Left lung (tissue), 10 donors: ENCODE measurements around the gene MYPN. TPM values are rescaled to one million over a fixed set of nuclear protein-coding genes. Genes with fewer than 3 reads are reported as not detected.

Source experiments
- ATAC-seq: fragments of 200-7000 bp; cut with Tn5 transposase; one replicate; pipeline ENCODE4 v1.9.1; 2020; ENCODE audit warnings: moderate library complexity
- DNase-seq, 4 donors: peaks; one replicate each; pipeline ENCODE4 v3.0.0-alpha.2; 2013 to 2020
- H3K27ac ChIP-seq, 2 donors: fragments of 200-600 bp; sonication (generic) in 1 of 2; one replicate each; pipeline versions ENCODE4 v1.5.0 to v1.8.0; 2020 to 2021
- H3K27me3 ChIP-seq, 2 donors: fragments of 200-600 bp; sonication (generic) in 1 of 2; one replicate each; pipeline versions ENCODE4 v1.5.0 to v1.8.0; 2020 to 2021
- H3K36me3 ChIP-seq, 2 donors: fragments of 200-600 bp; sonication (generic) in 1 of 2; one replicate each; pipeline versions ENCODE4 v1.5.0 to v1.8.0; 2020 to 2021
- H3K4me1 ChIP-seq, 2 donors: fragments of 200-600 bp; one replicate each; pipeline ENCODE4 v1.8.0; 2021
- H3K4me3 ChIP-seq, 2 donors: fragments of 200-600 bp; sonication (generic) in 1 of 2; one replicate each; pipeline versions ENCODE4 v1.5.0 to v1.8.0; 2020 to 2021; ENCODE audit warnings: mild to moderate bottlenecking in 1 of 2
- H3K9me3 ChIP-seq, 2 donors: fragments of 200-600 bp; sonication (generic) in 1 of 2; one replicate each; pipeline versions ENCODE4 v1.5.0 to v1.8.0; 2020 to 2021
- intact Hi-C, 2 donors: fragments of 100-400 bp; cut with DNase I; formaldehyde crosslinking; loops; one replicate each; pipeline versions ENCODE4 v1.11.2 to v1.14.2; 2022
- polyA plus RNA-seq, 6 donors: library from polyadenylated mRNA; unstranded; fragments of 120-200 nt; gene quantifications; one replicate each; pipeline ENCODE4 v1.2.1, GENCODE V29; 2013; ENCODE audit not compliant: insufficient read length in 6 of 6
- total RNA-seq, 2 donors: library from RNA; stranded (reverse); fragmentation: NEBNext Ultra II Directional; extraction: Animal tissue kit (Norgen Biotek cat#: 25700); gene quantifications; one replicate each; pipeline ENCODE4 v1.2.1, GENCODE V29; 2021
- TF ChIP-seq, protein P1 (sequence below), 2 donors: fragments of 200-600 bp; sonication (generic) in 1 of 2; IDR thresholded peaks; one replicate each; pipeline versions ENCODE4 v1.5.0 to v1.8.0; 2021; ENCODE audit warnings: antibody characterized with exemption in 2 of 2
- donor health status: DM: no; HTN: yes; CAD: no.
- donor health status: DM: no; HTN: no; CAD: no.

MYPN gene
- total and polyA plus RNA-seq, 8 donors = 0.03 to 0.13 (median 0.04) TPM; not detected in 3

GRCh38 chr10:68101066-68101465 is 8.2 kb upstream of the MYPN start:
- H3K27me3 ChIP-seq = no peaks in the 10 kb centered on the region
- H3K27ac ChIP-seq = no peak overlapping the region
- no peaks in the 10 kb centered on the region for H3K36me3 ChIP-seq
- ATAC-seq (no peak), DNase-seq (no peak)
- no peaks in the 10 kb centered on the region for H3K9me3 ChIP-seq
- H3K4me3 ChIP-seq = no peak overlapping the region
- TF ChIP-seq, protein P1, sequence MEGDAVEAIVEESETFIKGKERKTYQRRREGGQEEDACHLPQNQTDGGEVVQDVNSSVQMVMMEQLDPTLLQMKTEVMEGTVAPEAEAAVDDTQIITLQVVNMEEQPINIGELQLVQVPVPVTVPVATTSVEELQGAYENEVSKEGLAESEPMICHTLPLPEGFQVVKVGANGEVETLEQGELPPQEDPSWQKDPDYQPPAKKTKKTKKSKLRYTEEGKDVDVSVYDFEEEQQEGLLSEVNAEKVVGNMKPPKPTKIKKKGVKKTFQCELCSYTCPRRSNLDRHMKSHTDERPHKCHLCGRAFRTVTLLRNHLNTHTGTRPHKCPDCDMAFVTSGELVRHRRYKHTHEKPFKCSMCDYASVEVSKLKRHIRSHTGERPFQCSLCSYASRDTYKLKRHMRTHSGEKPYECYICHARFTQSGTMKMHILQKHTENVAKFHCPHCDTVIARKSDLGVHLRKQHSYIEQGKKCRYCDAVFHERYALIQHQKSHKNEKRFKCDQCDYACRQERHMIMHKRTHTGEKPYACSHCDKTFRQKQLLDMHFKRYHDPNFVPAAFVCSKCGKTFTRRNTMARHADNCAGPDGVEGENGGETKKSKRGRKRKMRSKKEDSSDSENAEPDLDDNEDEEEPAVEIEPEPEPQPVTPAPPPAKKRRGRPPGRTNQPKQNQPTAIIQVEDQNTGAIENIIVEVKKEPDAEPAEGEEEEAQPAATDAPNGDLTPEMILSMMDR (IDR thresholded peaks at IDR 0.05) = no peak
- no peaks in the 10 kb centered on the region for H3K4me1 ChIP-seq
- intact Hi-C loops = no loop called here

DNA sequence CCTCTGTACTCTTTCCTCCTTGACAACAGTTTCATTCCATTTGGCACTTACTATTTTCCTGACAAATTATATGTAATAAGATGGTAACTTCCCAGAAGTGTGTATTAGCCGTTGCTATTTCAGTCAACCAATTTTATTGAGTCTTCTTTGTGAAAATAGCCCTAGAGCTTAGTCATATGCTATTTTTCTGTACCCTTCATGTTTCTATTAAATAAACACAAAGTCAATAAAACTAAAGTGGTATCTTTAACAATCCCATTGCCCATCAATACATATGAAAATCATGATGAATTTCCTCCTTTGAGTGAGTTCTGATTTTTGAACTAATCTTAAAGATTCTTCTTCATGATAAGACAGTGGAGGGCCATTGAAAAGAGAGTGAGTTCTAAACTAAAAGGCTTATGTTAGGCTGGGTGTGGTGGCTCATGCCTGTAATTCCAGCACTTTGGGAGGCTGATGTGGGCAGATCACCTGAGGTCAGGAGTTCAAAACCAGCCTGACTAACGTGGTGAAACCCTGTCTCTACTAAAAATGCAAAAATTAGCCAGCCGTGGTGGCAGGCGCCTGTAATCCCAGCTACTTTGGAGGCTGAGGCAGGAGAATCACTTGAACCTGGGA is 5.9 kb upstream of the MYPN start:
- no peaks in the 10 kb centered on the region for H3K9me3 ChIP-seq
- no peaks in the 10 kb centered on the region for H3K36me3 ChIP-seq
- ATAC-seq = no peak
- intact Hi-C loops = no loop called here
- no peaks in the 10 kb centered on the region for H3K27me3 ChIP-seq
- no peak for DNase-seq
- no peaks in the 10 kb centered on the region for H3K4me1 ChIP-seq
- H3K4me3 ChIP-seq = no peak overlapping the region
- TF ChIP-seq, protein P1 (IDR thresholded peaks at IDR 0.05) = no peak
- H3K27ac ChIP-seq = no peak overlapping the region

- Histone ChIP-seq H3K27me3 (no peaks in the 10 kb centered on the region), H3K9me3 (no peaks in the 10 kb centered on the region), H3K4me1 (no peaks in the 10 kb centered on the region), H3K27ac (no peak overlapping the region), H3K36me3 (no peaks in the 10 kb centered on the region), H3K4me3 (no peak overlapping the region)
- TF ChIP-seq, protein P1 (IDR thresholded peaks at IDR 0.05) = no peak
- ATAC-seq = no peak
- intact Hi-C loops = no loop called here
- DNase-seq = no peak
These were observed 5.4 kb upstream of the MYPN start for GRCh38 chr10:68103901-68104300.

- intact Hi-C loops = no loop called here
- TF ChIP-seq, protein P1 (IDR thresholded peaks at IDR 0.05) = no peak
- Histone ChIP-seq H3K27ac (no peak overlapping the region), H3K4me1 (no peaks in the 10 kb centered on the region), H3K27me3 (no peaks in the 10 kb centered on the region), H3K4me3 (no peak overlapping the region), H3K36me3 (no peaks in the 10 kb centered on the region), H3K9me3 (no peaks in the 10 kb centered on the region)
- ATAC-seq (no peak), DNase-seq (no peak)
These were observed 3.5 kb upstream of the MYPN start for GRCh38 chr10:68105820-68106219.

DNA sequence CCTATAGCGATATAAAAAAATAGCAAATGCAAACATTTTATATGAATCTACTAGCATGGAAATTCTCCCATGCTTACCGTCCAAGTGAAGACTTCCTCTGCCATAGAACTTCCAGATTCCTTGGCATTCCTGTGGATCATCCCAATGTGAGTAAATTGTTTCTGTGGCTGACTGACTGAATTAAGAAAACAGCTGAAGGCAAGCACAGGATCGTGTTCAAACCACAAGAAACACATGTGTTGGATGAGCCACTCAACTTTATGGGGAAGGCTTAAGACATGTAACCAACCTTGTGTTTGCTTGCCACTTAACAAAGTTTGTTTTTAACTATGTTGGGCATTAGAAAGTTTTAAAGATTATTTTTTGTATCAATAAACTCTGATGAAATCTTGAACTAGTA is 2.6 kb upstream of the MYPN start:
- Histone ChIP-seq H3K27ac (no peak overlapping the region), H3K4me1 (no peaks in the 10 kb centered on the region), H3K9me3 (no peaks in the 10 kb centered on the region), H3K4me3 (no peak overlapping the region), H3K36me3 (no peaks in the 10 kb centered on the region), H3K27me3 (no peaks in the 10 kb centered on the region)
- ATAC-seq (no peak), DNase-seq (no peak)
- intact Hi-C loops = no loop called here
- TF ChIP-seq, protein P1 (IDR thresholded peaks at IDR 0.05) = no peak
